ENCODE measurements around the gene DROSHA.
"Not testable (repeated sequence)": the region's sequence is repeated elsewhere in the genome, so short reads cannot be mapped to it uniquely, and the experiment has no call there.

Gene DROSHA

DNA sequence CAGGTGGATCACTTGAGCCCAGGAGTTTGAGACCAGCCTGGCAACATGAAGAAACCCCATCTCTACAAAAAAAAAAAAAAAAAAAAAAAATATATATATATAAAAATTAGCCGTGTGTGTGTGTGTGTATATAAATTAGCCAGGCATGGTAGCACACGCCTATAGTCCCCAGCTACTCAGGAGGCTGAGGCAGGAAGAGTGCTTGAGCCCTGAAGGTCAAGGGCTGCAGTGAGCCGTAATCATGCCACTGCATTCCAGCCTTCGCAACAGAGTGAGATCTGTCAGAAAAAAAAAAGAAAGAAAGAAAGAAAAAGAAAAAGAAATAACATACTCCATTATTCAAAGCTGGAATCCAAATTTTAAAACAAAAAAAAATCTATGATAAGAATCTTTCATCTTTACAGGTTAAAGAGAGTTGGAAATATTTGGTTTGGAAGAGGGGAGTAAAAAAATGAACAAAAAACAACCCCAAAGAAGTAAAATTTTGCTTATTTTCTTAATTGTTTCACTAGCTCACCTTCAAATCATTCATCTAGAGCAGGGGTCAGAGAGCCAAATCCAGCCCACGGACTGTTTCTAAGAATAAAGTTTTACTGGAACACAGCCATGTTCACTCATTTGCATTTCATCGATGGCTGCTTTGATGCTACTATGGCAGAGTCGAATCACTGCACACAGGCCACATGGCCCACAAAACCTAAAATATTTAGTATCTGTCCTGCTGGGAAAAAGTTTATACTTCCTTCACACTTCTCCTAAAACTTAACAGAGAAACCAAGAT, 109.9 kb downstream of the DROSHA start:
- no peak for DNase-seq (ENCODE audit: extremely low read depth in 1 of 2, low read depth in 1 of 2)

DNA sequence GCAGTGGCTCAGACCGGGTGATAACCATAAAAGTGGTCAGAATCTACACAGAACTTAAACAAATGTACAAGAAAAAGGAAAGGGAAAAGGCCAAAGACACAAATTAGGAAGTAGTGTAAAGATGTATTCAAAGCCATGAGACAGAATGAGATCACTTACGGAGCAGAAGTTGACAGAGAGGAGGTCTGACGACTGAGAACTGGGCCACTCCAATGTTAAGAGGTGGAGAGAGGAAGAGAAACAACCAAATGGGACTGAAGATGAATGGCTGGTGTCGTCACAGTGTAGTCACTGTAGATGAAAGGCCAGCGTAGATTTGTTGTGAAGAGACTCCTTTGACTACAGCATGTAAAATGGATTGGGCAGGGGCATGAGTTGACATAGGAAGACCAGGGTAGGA, 114.4 kb downstream of the DROSHA start:
- no peak for DNase-seq (ENCODE audit: extremely low read depth in 1 of 2, low read depth in 1 of 2)

DNA sequence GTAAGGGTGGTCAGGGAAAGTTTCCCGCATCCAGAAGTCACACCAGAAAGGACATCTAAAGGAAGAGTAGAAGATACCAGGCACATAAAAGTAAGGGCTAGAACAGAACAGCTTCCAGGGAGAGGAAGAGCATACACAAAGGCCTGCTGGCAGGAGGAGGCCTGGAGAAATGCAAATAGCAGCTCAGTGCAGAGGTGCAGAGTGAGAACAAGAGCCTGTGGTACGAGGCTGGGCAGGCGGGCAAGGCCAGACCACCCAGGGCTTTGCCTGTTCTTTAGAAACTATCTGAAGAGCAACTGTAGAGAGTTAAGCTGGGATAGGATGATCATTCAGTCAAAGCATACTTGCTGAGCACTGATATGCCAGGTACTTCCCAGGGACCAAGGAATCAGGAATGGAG, 115.3 kb downstream of the DROSHA start:
- no peak for DNase-seq (ENCODE audit: extremely low read depth in 1 of 2, low read depth in 1 of 2)

DNA sequence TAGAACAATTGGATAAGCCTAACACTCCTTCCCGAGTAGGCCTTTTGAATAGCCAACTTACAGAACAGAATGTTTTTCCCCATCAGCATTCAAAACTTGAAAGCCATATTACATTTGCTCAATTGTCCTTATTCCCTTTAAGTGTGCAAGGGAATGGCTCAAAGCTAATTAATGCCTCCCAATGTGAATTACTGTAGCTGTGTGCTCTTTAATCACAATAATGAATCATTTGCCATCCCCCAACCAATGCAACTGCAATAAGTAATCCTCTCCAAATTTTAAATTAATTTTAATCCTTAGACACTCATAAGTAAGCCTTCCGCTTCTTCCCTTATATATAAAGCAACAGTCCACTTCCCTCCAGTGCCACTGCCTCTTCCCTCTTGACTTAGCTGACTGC, 115.9 kb downstream of the DROSHA start:
- DNase-seq (ENCODE audit: extremely low read depth in 1 of 2, low read depth in 1 of 2), result no peak

DNA sequence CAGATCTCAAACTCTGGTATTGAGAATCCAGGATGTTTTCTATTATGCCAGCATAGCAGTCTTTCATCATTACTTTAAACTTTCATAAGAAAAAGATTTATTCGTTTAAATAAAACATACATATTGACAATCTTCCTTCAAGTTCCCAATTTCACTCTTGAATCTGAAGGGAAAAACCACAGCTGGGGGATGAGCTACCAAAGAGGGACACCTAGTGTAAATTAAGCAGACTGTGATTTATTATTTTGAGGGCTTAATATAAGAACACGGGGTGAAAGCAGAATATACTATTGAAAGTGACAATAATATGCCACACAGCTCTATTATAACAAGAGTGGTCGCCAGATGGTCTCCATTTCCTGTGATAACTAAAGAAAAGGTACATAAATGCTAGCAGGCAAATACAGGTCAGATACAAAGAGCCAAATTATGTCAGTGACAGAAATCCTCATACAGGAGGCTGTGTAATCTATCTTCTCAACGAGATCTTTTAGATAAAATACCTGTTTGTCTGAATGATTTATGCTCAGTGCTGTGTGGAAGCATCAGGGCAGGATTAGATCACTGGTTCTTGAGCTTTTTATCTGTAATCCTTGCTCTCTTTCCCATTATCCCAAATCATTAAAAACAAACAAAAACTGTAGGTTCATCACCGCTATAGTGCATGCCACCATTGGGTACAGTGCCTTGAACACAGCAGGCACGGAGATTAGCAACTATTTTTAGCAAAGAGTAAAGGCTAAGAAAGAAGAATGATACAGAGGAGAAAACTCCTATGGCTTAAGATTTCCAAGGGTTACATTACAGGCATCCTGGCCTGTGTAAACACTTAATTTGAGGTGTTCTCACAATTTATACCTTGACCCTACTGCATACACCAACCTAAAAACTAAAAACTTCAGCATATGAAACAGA, 116.6 kb downstream of the DROSHA start:
- no peak for DNase-seq (ENCODE audit: extremely low read depth in 1 of 2, low read depth in 1 of 2)

DNA sequence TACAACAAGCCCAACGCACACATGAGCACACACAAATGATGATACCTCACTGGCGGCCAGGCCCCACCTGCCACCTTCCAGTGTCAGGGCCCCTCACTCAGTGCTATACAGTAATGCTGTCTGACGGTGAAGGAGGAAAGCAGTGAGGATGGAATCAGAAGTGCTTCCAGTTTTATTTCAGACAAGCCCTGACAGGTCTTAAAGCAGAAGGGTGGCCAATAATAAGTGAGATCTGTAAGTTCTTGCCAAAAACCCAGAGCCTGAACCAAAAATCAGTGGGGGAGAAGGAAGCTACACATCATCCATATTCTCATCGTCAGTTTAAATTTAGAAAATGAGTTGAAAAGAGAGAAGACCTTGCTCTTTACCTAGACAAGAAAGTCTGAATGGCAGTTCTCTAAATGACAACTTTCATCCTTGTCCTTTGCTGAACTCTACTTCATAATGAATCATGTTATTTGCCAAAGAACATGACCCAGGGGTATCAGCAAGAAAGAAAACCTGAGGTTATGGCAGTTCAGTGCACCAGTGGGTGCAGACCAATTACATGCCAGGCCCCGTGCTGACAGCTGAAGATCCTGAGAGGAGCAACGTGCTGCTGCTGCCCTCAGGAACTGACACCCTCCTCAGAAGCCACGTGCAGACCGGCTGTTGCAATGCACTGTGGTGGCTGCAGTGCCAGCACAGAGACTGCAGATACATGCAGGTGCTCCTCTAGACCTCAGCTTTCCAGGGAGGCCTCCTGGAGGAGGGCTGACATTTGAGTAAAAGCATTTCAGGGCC, 118.7 kb downstream of the DROSHA start:
- DNase-seq (ENCODE audit: extremely low read depth in 1 of 2, low read depth in 1 of 2), result no peak

DNA sequence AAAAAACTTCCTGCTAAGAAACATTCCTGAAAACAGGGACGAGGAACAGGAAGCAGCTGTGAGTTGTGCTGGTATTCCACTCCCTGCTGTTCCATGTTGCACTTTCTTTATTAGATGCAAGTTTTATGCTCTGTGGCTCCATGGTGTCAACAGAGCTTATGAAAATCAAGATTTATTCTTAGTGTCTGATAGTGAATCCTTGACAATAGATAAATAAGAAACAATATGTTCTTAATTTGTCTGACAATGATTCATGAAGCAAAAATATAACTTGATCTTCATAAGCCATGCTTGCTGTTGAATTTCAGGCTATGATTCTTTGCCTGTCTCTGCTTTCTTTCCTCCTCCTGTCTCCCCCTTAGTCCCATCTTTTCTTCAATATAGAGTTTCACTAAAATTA, 119.6 kb downstream of the DROSHA start:
- no peak for DNase-seq (ENCODE audit: extremely low read depth in 1 of 2, low read depth in 1 of 2)

DNA sequence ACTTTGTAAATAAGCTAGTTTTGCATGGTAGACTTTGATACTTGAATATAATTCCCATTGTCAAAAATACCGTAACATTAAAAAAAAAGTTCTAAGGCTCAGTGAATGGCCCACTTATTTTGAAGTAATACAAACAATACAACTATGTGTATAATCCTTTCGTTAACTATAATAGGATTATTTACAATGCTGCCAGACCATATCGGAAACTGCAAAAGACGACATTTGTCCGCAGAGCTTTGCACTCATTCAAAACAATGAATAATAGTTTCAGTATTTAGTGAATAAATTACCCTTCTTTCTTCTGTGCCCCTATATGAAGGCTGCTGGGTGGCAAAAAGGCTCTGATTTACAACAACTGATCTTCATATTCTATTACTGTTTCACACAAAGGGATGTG, 121.8 kb downstream of the DROSHA start:
- DNase-seq (ENCODE audit: extremely low read depth in 1 of 2, low read depth in 1 of 2), result no peak

DNA sequence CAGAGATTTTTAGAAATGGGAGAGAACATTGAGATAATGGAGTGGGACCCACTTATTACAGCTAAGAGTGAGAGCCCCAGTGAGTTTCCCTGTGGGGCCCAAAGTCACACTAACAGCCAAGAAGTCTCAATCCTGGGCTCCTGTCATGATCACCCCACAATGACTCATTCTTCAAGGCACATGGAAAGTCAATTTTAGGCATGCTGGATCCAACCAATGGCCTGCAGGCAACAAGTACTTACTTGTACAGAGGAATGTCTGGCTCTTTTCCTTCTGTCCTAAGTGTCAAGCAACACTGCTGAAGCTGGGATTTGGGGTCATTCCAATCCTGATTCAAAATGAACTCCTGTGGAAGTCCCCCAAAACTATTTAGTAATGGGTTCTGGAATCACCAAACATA, 123.1 kb downstream of the DROSHA start:
- DNase-seq (ENCODE audit: extremely low read depth in 1 of 2, low read depth in 1 of 2), result no peak

DNA sequence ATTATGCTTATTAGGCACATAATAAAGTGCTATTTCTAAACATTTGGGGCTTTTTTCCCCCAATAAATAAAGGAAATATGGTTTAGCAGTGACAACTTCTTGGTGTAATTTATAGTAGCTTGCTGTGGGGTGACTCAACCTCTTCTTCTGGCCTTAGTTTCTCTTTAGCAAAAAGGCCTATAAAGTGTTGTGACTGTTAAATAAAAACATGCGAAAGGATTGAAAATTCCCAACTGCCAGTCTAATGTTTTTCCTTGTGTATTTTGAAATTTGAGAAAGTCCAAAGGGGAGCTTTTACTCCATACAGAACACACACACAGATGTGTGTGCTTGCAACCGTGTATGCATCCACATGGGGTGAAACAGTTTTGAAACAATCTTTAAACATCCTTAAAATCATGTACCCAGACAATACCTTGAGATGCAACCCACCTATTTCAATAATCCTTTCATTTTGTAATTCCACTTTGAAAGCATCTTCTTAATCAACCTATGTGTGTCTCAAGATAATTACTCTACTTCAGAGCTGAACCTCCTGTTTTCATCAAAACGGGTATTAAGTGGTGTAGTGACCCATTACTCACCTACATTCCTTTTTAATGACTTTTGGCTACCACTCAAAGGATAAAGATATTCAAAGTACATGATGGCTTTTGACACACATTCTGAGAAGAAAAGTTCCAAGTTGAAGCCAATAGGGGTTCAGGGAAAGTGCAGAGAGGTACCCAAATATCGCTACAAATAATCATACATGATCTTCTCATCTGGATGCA, 123.8 kb downstream of the DROSHA start:
- no peak for DNase-seq (ENCODE audit: extremely low read depth in 1 of 2, low read depth in 1 of 2)

DNA sequence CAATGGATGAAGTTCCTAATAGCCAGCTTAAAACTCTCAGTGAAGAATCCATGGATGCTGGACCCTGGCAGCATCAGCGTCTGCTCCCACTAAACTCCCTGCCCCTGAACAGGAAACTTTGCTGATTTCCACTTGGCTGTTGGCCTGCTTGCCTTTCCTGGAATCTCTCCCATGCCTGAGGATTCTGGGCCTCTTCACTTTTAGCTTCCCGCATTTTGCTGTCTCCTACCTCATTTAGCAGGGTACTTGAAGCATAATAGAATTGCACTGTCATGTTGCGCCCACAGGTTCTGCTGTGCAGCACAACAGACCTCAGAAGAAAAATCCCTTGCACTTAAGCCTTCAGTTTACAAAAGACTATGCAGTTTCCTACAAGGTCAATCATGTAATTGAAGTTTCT, 127.6 kb downstream of the DROSHA start:
- DNase-seq (ENCODE audit: extremely low read depth in 1 of 2, low read depth in 1 of 2), result no peak

DNA sequence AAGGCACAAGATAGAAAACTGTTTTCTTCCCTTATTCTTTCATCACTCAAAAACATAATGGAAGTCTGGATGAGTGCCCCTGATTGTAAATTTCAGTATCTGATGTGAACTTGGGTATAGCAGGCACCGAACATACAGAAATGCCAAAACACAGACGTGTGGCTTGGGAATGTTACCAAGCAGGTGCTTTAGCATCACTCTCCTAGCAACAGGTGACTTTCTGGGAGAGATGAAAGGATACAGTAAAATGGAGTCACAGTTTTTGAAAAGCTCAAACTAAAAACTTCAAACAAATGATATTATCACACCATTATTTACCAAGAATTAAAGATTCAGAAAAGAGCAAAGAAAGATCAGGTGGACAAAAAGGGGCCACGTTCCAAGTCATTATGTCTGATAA, 130.2 kb downstream of the DROSHA start:
- DNase-seq (ENCODE audit: extremely low read depth in 1 of 2, low read depth in 1 of 2), result no peak

DNA sequence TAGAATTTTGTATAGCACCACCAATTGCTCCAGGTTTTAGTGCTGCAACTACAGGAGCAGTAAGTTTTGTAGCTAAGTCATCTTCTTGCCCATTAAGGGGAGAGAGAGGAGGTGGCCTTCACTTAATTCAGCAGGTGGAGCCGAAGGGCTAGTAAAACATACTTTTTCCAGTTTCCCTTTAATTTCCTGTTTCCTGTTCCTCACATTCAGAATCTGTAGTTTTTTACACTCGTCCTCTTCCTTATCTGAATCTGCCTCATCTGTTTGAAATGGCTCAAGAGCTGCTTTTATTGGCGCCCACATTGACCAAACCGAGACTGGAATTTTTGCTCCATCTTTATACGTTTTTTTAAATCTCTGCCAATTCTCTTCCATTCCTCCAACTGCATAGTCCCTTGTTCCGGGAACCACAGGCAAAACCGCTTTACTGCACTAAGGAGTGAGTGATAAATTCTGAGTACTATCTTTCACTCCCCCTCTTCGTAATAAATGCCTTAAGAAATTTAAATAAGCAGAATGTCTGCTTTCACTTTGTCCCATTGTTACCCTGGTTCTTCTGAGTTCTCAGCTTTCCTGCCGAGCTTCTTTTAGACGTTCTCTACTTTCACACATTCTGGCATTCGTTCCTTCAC, 133.9 kb downstream of the DROSHA start:
- no peak for DNase-seq (ENCODE audit: extremely low read depth in 1 of 2, low read depth in 1 of 2)

DNA sequence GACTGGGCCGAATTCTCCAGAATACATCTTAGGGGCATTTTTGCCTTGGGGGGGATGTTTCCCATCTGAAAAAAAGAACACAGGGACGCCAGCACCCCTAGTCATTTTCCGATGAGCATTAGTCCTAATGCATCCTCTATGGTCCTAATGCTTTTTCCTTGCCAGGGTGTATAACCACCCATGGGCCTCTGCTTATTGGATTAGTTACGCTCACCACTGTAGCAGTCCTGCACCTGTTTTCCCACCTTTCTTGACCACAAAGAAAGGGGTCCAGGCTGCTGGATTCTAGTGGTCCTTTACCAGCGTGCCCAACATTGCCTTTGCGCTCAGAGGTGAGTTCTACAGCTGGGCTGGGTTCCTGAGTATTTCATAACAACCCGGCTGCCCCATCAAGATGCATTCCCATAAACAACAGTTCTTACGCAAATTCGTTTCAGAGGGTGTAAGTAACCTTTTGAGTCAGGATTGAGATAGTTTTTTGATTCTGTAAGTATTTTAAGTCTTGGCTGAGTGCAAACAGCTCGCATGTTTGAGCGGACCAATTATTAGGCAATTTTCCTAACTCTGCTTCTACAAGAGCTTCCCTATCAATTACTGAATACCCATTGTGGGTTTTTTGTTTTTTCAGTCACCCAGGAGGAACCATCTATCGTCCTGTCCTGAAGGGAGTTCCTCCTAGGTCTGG, 135.1 kb downstream of the DROSHA start:
- no peak for DNase-seq (ENCODE audit: extremely low read depth in 1 of 2, low read depth in 1 of 2)

DNA sequence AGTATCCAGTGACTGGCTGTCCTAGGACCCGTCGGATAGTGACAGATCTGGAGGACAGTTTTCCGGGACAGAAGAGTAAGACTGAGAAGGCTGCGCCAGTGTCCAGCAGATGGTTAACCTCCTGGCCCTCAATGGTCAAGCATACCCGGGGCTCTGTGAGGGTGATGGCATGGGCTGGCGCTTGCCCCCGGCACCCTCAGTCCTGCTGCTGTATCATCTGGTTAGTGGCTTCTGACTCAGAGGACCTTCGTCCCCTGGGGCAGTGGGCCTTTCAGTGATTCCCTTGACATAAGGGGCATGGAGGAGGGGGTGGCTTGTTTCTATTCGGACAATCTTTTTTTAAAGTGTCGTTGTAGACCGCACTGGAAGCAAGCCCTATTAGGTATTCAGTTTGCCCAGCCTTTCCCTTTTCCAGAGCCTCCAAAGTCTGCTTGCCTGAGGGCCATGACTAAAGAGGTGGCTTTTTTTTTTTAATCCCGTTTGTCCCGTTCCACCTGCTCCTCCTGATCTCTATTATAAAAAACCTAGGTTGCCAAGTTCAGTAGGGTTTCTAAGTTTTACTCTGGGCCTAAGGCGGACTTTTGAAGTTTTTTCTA, 136.3 kb downstream of the DROSHA start:
- DNase-seq (ENCODE audit: extremely low read depth in 1 of 2, low read depth in 1 of 2), result not testable (repeated sequence)

DNA sequence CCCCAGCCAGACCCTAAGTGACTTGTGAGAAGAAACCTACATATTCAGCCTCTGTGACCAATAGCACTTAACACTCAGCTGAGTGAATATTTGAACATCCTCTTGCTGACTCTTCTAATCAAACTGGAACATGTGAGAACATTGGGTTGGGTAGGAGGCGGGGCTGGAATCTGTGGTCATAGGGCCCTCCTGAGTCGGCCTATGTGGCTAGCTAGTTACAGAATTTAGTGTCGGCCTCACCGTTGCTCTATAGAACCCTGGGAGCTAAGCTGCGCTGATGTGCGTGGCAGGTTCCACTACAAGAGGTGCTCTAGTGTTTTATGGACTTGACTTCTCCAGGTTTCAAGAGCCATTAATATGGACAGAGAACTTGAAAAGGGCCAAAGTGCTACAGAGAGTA, 138.8 kb downstream of the DROSHA start:
- no peak for DNase-seq (ENCODE audit: extremely low read depth in 1 of 2, low read depth in 1 of 2)

DNA sequence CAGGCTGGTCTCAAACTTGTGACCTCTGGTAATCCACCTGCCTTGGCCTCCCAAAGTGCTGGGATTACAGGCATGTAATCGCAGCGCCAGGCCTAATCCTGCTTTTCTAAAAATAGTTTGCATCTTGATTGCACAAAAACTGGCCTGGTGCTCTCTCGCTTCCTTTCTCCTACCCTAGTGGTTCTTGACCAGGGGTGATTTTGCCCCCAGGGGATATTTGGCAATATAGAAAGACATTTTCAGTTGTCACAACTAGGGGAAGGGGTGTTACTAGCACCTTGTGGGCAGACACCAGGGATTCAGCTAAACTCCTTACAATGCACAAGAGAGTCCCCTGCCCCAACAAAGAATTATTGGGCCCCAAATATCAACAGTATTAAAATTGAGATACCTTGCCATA, 139.8 kb downstream of the DROSHA start:
- DNase-seq (ENCODE audit: extremely low read depth in 1 of 2, low read depth in 1 of 2), result no peak

DNA sequence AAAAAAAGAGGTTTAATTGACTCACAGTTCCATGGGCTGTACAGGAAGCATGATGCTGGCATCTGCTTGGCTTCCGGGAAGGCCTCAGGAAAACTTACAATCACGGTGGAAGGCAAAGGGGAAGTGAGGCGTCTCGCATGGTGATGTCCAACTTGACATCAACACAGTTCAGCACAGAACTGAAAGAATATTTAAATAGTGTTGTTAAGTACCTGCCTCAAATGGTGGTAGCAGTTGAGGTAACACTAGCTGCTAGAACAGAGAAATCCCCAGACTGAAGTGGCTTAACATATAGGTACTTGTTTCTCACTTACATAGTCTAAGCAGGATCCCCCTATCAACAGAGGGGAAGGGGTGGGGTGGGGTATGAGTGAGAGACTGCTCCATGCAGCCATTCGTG, 141.6 kb downstream of the DROSHA start:
- DNase-seq (ENCODE audit: extremely low read depth in 1 of 2, low read depth in 1 of 2), result no peak
